ENCODE measurements around the gene CKS1B. TPM values are rescaled to one million over a fixed set of nuclear protein-coding genes. Genes with fewer than 3 reads are reported as not detected.
A peak's percentile ranks its signal among the peaks of the same experiment; 100 is the strongest.
"Not testable (repeated sequence)": the region's sequence is repeated elsewhere in the genome, so short reads cannot be mapped to it uniquely, and the experiment has no call there.

The CKS1B gene
- total RNA-seq, 2 donors from 2014 or later = 9.3 to 9.4 TPM

- Mint-ChIP-seq H3K36me3 (ENCODE audit: low read depth) (no peaks in the 10 kb centered on the region), H3K27me3 (no peaks in the 10 kb centered on the region), H3K4me3 (no peak overlapping the region), H3K4me1 (peaks cover 25% of the 10 kb centered on the region), H3K27ac (no peak overlapping the region)
- peak; percentile 86 to 90 (median 88) for DNase-seq
- peak; percentile 51 for ATAC-seq
- no peaks in the 10 kb centered on the region for H3K9me3 ChIP-seq (ENCODE audit: control insufficient read depth, low read length, poor library complexity, severe bottlenecking)
Observed at GRCh38 chr1:154974808-154975408, 427 bp downstream of the CKS1B start.

GRCh38 chr1:154975409-154976059, 1.1 kb downstream of the CKS1B start:
- no peak overlapping the region for H3K4me3 Mint-ChIP-seq
- no peak overlapping the region for H3K27ac Mint-ChIP-seq
- DNase-seq (peak in 1 of 3 donors; percentile 37), ATAC-seq (no peak)
- no peaks in the 10 kb centered on the region for H3K9me3 ChIP-seq (ENCODE audit: control insufficient read depth, low read length, poor library complexity, severe bottlenecking)
- peaks cover 25% of the 10 kb centered on the region for H3K4me1 Mint-ChIP-seq
- no peaks in the 10 kb centered on the region for H3K27me3 Mint-ChIP-seq
- H3K36me3 Mint-ChIP-seq (ENCODE audit: low read depth) = no peaks in the 10 kb centered on the region

- not testable (repeated sequence) for H3K4me1 Mint-ChIP-seq; H3K4me3 Mint-ChIP-seq; H3K27ac Mint-ChIP-seq; H3K27me3 Mint-ChIP-seq; H3K36me3 Mint-ChIP-seq (ENCODE audit: low read depth); ATAC-seq; H3K9me3 ChIP-seq (ENCODE audit: control insufficient read depth, low read length, poor library complexity, severe bottlenecking); DNase-seq
Observed at GRCh38 chr1:154977762-154978161, 3.3 kb downstream of the CKS1B start.

- Mint-ChIP-seq H3K27ac (no peak overlapping the region), H3K4me1 (peaks cover 5% of the 10 kb centered on the region), H3K27me3 (no peaks in the 10 kb centered on the region), H3K36me3 (ENCODE audit: low read depth) (no peaks in the 10 kb centered on the region), H3K4me3 (no peak overlapping the region)
- no peak for ATAC-seq
- no peaks in the 10 kb centered on the region for H3K9me3 ChIP-seq (ENCODE audit: control insufficient read depth, low read length, poor library complexity, severe bottlenecking)
- DNase-seq = no peak
Observed at GRCh38 chr1:154978360-154978759, 3.9 kb downstream of the CKS1B start.

- Mint-ChIP-seq H3K27me3 (no peaks in the 10 kb centered on the region), H3K36me3 (ENCODE audit: low read depth) (no peaks in the 10 kb centered on the region), H3K4me3 (no peak overlapping the region), H3K27ac (no peak overlapping the region), H3K4me1 (peaks cover 14% of the 10 kb centered on the region)
- ATAC-seq = no peak
- no peak for DNase-seq
- H3K9me3 ChIP-seq (ENCODE audit: control insufficient read depth, low read length, poor library complexity, severe bottlenecking) = no peaks in the 10 kb centered on the region
Observed at GRCh38 chr1:154982341-154982740, 7.9 kb downstream of the CKS1B start.

GRCh38 chr1:154982897-154983648, 8.6 kb downstream of the CKS1B start, which contains the start of gene FLAD1:
TSS of gene FLAD1 (plus strand) at chr1:154983344. CDS start at chr1:154983695, 351 bp downstream.
- ATAC-seq = peak; percentile 99
- Mint-ChIP-seq H3K27me3 (no peaks in the 10 kb centered on the region), H3K36me3 (ENCODE audit: low read depth) (no peaks in the 10 kb centered on the region), H3K27ac (no peak within 1 kb of the TSS), H3K4me1 (peaks cover 9% of the 10 kb centered on the region), H3K4me3 (no peak within 1 kb of the TSS)
- DNase-seq = peak; percentile 85 to 92 (median 85)
- no peaks in the 10 kb centered on the region for H3K9me3 ChIP-seq (ENCODE audit: control insufficient read depth, low read length, poor library complexity, severe bottlenecking)

- Mint-ChIP-seq H3K4me3 (no peak overlapping the region), H3K36me3 (ENCODE audit: low read depth) (no peaks in the 10 kb centered on the region), H3K27ac (no peak overlapping the region), H3K27me3 (no peaks in the 10 kb centered on the region), H3K4me1 (peaks cover 14% of the 10 kb centered on the region)
- no peaks in the 10 kb centered on the region for H3K9me3 ChIP-seq (ENCODE audit: control insufficient read depth, low read length, poor library complexity, severe bottlenecking)
- DNase-seq = no peak
- no peak for ATAC-seq
Observed at GRCh38 chr1:154983776-154984466, 9.4 kb downstream of the CKS1B start.

GRCh38 chr1:154986736-154987135, 12.3 kb downstream of the CKS1B start:
- not testable (repeated sequence) for DNase-seq; H3K27me3 Mint-ChIP-seq; H3K27ac Mint-ChIP-seq; H3K36me3 Mint-ChIP-seq (ENCODE audit: low read depth); H3K4me3 Mint-ChIP-seq; ATAC-seq; H3K9me3 ChIP-seq (ENCODE audit: control insufficient read depth, low read length, poor library complexity, severe bottlenecking)
- peaks cover 20% of the 10 kb centered on the region for H3K4me1 Mint-ChIP-seq

GRCh38 chr1:154987326-154987725, 12.8 kb downstream of the CKS1B start:
- Mint-ChIP-seq H3K36me3 (ENCODE audit: low read depth) (peaks cover 2% of the 10 kb centered on the region), H3K4me3 (no peak overlapping the region), H3K27ac (no peak overlapping the region), H3K4me1 (peaks cover 20% of the 10 kb centered on the region), H3K27me3 (no peaks in the 10 kb centered on the region)
- ATAC-seq (no peak), DNase-seq (no peak)
- H3K9me3 ChIP-seq (ENCODE audit: control insufficient read depth, low read length, poor library complexity, severe bottlenecking) = no peaks in the 10 kb centered on the region

- DNase-seq (no peak), ATAC-seq (no peak)
- Mint-ChIP-seq H3K4me3 (no peak overlapping the region), H3K27me3 (no peaks in the 10 kb centered on the region), H3K36me3 (ENCODE audit: low read depth) (peaks cover 2% of the 10 kb centered on the region), H3K4me1 (peaks cover 21% of the 10 kb centered on the region), H3K27ac (peak overlapping the region; percentile 32)
- H3K9me3 ChIP-seq (ENCODE audit: control insufficient read depth, low read length, poor library complexity, severe bottlenecking) = no peaks in the 10 kb centered on the region
Observed at GRCh38 chr1:154988058-154988954, 13.8 kb downstream of the CKS1B start.

- no peaks in the 10 kb centered on the region for H3K27me3 Mint-ChIP-seq
- DNase-seq (no peak), ATAC-seq (no peak)
- peak overlapping the region; percentile 53 for H3K27ac Mint-ChIP-seq
- H3K36me3 Mint-ChIP-seq (ENCODE audit: low read depth) = peaks cover 2% of the 10 kb centered on the region
- no peaks in the 10 kb centered on the region for H3K9me3 ChIP-seq (ENCODE audit: control insufficient read depth, low read length, poor library complexity, severe bottlenecking)
- H3K4me3 Mint-ChIP-seq = no peak overlapping the region
- peaks cover 15% of the 10 kb centered on the region for H3K4me1 Mint-ChIP-seq
Observed at GRCh38 chr1:154989195-154989860, 14.8 kb downstream of the CKS1B start.

GRCh38 chr1:154990276-154990675, 15.8 kb downstream of the CKS1B start:
- DNase-seq (no peak), ATAC-seq (no peak)
- H3K27ac Mint-ChIP-seq = peak overlapping the region; percentile 53
- peaks cover 2% of the 10 kb centered on the region for H3K36me3 Mint-ChIP-seq (ENCODE audit: low read depth)
- no peak overlapping the region for H3K4me3 Mint-ChIP-seq
- H3K9me3 ChIP-seq (ENCODE audit: control insufficient read depth, low read length, poor library complexity, severe bottlenecking) = no peaks in the 10 kb centered on the region
- peaks cover 15% of the 10 kb centered on the region for H3K4me1 Mint-ChIP-seq
- no peaks in the 10 kb centered on the region for H3K27me3 Mint-ChIP-seq
